Upper lobe of left lung (tissue), 6 donors: ENCODE data around the gene SIGLEC7. TPM values are rescaled to one million over a fixed set of nuclear protein-coding genes. Genes with fewer than 3 reads are reported as not detected.

ENCODE experiments used
- ATAC-seq, 2 donors: fragments of 200-7000 bp; cut with Tn5 transposase; one replicate each; pipeline ENCODE4 v1.9.1; 2022; ENCODE audit warnings: mild to moderate bottlenecking in 2 of 2, moderate library complexity in 2 of 2; ENCODE audit not compliant: low FRiP score in 2 of 2
- DNase-seq, 2 donors: peaks; one replicate each; pipeline ENCODE4 v3.0.0-alpha.2; 2019 to 2020
- H3K27ac ChIP-seq, 4 donors: fragments of 200-600 bp; sonication (generic); one replicate each; pipeline ENCODE4 v1.5.1; 2016 to 2019
- H3K27me3 ChIP-seq, 4 donors: fragments of 200-600 bp; sonication (generic); one replicate each; pipeline ENCODE4 v1.5.1; 2017 to 2019
- H3K36me3 ChIP-seq, 4 donors: fragments of 200-600 bp; sonication (generic); one replicate each; pipeline ENCODE4 v1.5.1; 2016 to 2019
- H3K4me1 ChIP-seq, 4 donors: fragments of 200-600 bp; sonication (generic); one replicate each; pipeline ENCODE4 v1.5.1; 2018 to 2019
- H3K4me3 ChIP-seq, 4 donors: fragments of 200-600 bp; sonication (generic); one replicate each; pipeline ENCODE4 v1.5.1; 2017 to 2019; ENCODE audit warnings: mild to moderate bottlenecking in 2 of 4, moderate library complexity in 1 of 4
- H3K9me3 ChIP-seq, 4 donors: fragments of 200-600 bp; sonication (generic); one replicate each; pipeline ENCODE4 v1.5.1; 2018 to 2019
- CTCF ChIP-seq, 6 experiments: fragments of 450-650 bp in 4 of 6; fragments of 200-600 bp in 2 of 6; sonication (generic) in 2 of 6; IDR thresholded peaks; one replicate each; pipeline ENCODE4 v1.5.1; 2016 to 2019; ENCODE audit warnings: antibody characterized with exemption in 6 of 6
- EP300 ChIP-seq, 4 donors: sonication (generic); formaldehyde crosslinking; IDR thresholded peaks; one replicate each; pipeline ENCODE4 v1.5.1; 2017; ENCODE audit warnings: antibody characterized with exemption in 4 of 4, control low read depth in 2 of 4
- POLR2A ChIP-seq, 4 donors: fragments of 450-650 bp; IDR thresholded peaks; one replicate each; pipeline ENCODE4 v1.5.1; 2016 to 2017; ENCODE audit warnings: antibody characterized with exemption in 4 of 4, mild to moderate bottlenecking in 2 of 4
- POLR2AphosphoS5 ChIP-seq, 2 donors: sonication (generic); formaldehyde crosslinking; IDR thresholded peaks; one replicate each; pipeline ENCODE4 v1.5.1; 2017; ENCODE audit warnings: antibody characterized with exemption in 2 of 2
- whole genome bisulfite sequencing, 2 donors: methylation state at CpG; one replicate each; pipeline ENCODE4 v1.1.5; 2017 to 2018; 5-methylcytosine and 5-hydroxymethylcytosine counted together
- total RNA-seq, 6 donors: library from RNA; depleted of rRNA in 4 of 6; stranded (reverse); fragments of >200 nt in 4 of 6; gene quantifications; one replicate each; pipeline versions ENCODE4 v1.1.0 to v1.2.1, GENCODE V29; 2016 to 2021
- donor health status: DM: no; HTN: no; CAD: no; lungs with moderate emphysema.
- donor health status: DM: no; HTN: yes; CAD: no; lungs with severe emphysema.

The SIGLEC7 gene
- total RNA-seq, 6 donors from 2014 or later = 3.4 to 10.9 (median 8.1) TPM

GRCh38 chr19:51111606-51112005 is 30.5 kb upstream of the SIGLEC7 start:
- DNase-seq (no peak), ATAC-seq (no peak)
- Histone ChIP-seq H3K4me1 (peaks cover 12 to 18% (median 15%) of the 10 kb centered on the region in 4 donors), H3K4me3 (no peak overlapping the region), H3K27ac (no peak overlapping the region), H3K27me3 (no peaks in the 10 kb centered on the region), H3K9me3 (no peaks in the 10 kb centered on the region), H3K36me3 (no peaks in the 10 kb centered on the region)
- TF ChIP-seq CTCF (IDR thresholded peaks at IDR 0.05) (peak in 1 of 6 experiments; percentile 19), POLR2AphosphoS5 (IDR thresholded peaks at IDR 0.05) (no peak)
- WGBS, 2 donors = 38 to 57% methylated on average over 6 of the region's 6 CpGs

GRCh38 chr19:51114087-51114729 is 27.9 kb upstream of the SIGLEC7 start:
- TF ChIP-seq POLR2AphosphoS5 (IDR thresholded peaks at IDR 0.05) (no peak), EP300 (IDR thresholded peaks at IDR 0.05) (no peak), CTCF (IDR thresholded peaks at IDR 0.05) (no peak), POLR2A (IDR thresholded peaks at IDR 0.05) (no peak)
- peaks cover 0 to 1% (median under 1%) of the 10 kb centered on the region in 4 donors for H3K4me1 ChIP-seq
- 77 to 83% methylated on average over 5 to 6 of the region's 6 CpGs for WGBS, 2 donors
- H3K9me3 ChIP-seq = no peaks in the 10 kb centered on the region
- H3K36me3 ChIP-seq = no peaks in the 10 kb centered on the region
- H3K27me3 ChIP-seq = no peaks in the 10 kb centered on the region
- H3K4me3 ChIP-seq = no peak overlapping the region
- no peak for ATAC-seq
- H3K27ac ChIP-seq = peak overlapping the region; percentile 5 to 39 (median 24)
- DNase-seq = no peak

GRCh38 chr19:51116736-51117286 is 25.3 kb upstream of the SIGLEC7 start:
- no peak for DNase-seq
- WGBS, 2 donors = 64 to 72% methylated on average over 6 of the region's 6 CpGs
- ATAC-seq = no peak
- Histone ChIP-seq H3K4me3 (no peak overlapping the region), H3K27ac (no peak overlapping the region), H3K36me3 (no peaks in the 10 kb centered on the region), H3K4me1 (peaks cover 0 to 9% (median 2%) of the 10 kb centered on the region in 4 donors), H3K9me3 (no peaks in the 10 kb centered on the region), H3K27me3 (no peaks in the 10 kb centered on the region)
- no peak for TF ChIP-seq EP300 (IDR thresholded peaks at IDR 0.05)
- no peak for TF ChIP-seq CTCF (IDR thresholded peaks at IDR 0.05)
- no peak for TF ChIP-seq POLR2AphosphoS5 (IDR thresholded peaks at IDR 0.05)
- TF ChIP-seq POLR2A (IDR thresholded peaks at IDR 0.05) = no peak

- peaks cover 3 to 18% (median 9%) of the 10 kb centered on the region in 4 donors for H3K4me1 ChIP-seq
- H3K27ac ChIP-seq = peak overlapping the region in 2 of 4 donors; percentile 61 to 81
- no peak for ATAC-seq
- no peaks in the 10 kb centered on the region for H3K36me3 ChIP-seq
- H3K9me3 ChIP-seq = no peaks in the 10 kb centered on the region
- peak in 1 of 2 donors; percentile 47 for DNase-seq
- WGBS, 2 donors = 47 to 57% methylated on average over 4 of the region's 4 CpGs
- no peaks in the 10 kb centered on the region for H3K27me3 ChIP-seq
- TF ChIP-seq POLR2AphosphoS5 (IDR thresholded peaks at IDR 0.05) (no peak), POLR2A (IDR thresholded peaks at IDR 0.05) (no peak), CTCF (IDR thresholded peaks at IDR 0.05) (no peak), EP300 (IDR thresholded peaks at IDR 0.05) (no peak)
- no peak overlapping the region for H3K4me3 ChIP-seq
These were observed 23.0 kb upstream of the SIGLEC7 start for GRCh38 chr19:51119101-51119500.

GRCh38 chr19:51119611-51120010 is 22.5 kb upstream of the SIGLEC7 start:
- peak overlapping the region in 3 of 4 donors; percentile 10 to 81 (median 61) for H3K27ac ChIP-seq
- TF ChIP-seq CTCF (IDR thresholded peaks at IDR 0.05) (no peak), POLR2A (IDR thresholded peaks at IDR 0.05) (peak in 1 of 4 donors; percentile 59)
- 71 to 80% methylated on average over 4 to 6 of the region's 6 CpGs for WGBS, 2 donors

More at GRCh38 chr19:51119611-51120010, 22.5 kb upstream of the SIGLEC7 start:
- Histone ChIP-seq H3K4me1 (peaks cover 3 to 18% (median 10%) of the 10 kb centered on the region in 4 donors), H3K4me3 (no peak overlapping the region), H3K27me3 (no peaks in the 10 kb centered on the region), H3K9me3 (no peaks in the 10 kb centered on the region), H3K36me3 (no peaks in the 10 kb centered on the region)
- DNase-seq (no peak), ATAC-seq (no peak)
